Measurements from ENCODE around the gene KCNQ1.

GRCh38 chr11:2463766-2464277 is 19.0 kb downstream of the KCNQ1 start:
- TF ChIP-seq SP1 (CRISPR knock-in tag; conservative IDR thresholded peaks at IDR 0.05) (no peak), NR2C2 (CRISPR knock-in tag; IDR thresholded peaks at IDR 0.05) (no peak), ZNF121 (CRISPR knock-in tag; IDR thresholded peaks at IDR 0.05) (no peak), IRF2 (CRISPR knock-in tag; IDR thresholded peaks at IDR 0.05; ENCODE audit: borderline replicate concordance, low read depth) (no peak), ESRRA (CRISPR knock-in tag; IDR thresholded peaks at IDR 0.05; ENCODE audit: borderline replicate concordance) (no peak)
- TF ChIP-seq, protein P1, sequence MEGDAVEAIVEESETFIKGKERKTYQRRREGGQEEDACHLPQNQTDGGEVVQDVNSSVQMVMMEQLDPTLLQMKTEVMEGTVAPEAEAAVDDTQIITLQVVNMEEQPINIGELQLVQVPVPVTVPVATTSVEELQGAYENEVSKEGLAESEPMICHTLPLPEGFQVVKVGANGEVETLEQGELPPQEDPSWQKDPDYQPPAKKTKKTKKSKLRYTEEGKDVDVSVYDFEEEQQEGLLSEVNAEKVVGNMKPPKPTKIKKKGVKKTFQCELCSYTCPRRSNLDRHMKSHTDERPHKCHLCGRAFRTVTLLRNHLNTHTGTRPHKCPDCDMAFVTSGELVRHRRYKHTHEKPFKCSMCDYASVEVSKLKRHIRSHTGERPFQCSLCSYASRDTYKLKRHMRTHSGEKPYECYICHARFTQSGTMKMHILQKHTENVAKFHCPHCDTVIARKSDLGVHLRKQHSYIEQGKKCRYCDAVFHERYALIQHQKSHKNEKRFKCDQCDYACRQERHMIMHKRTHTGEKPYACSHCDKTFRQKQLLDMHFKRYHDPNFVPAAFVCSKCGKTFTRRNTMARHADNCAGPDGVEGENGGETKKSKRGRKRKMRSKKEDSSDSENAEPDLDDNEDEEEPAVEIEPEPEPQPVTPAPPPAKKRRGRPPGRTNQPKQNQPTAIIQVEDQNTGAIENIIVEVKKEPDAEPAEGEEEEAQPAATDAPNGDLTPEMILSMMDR (IDR thresholded peaks at IDR 0.05): no peak
- TF ChIP-seq, protein P2, sequence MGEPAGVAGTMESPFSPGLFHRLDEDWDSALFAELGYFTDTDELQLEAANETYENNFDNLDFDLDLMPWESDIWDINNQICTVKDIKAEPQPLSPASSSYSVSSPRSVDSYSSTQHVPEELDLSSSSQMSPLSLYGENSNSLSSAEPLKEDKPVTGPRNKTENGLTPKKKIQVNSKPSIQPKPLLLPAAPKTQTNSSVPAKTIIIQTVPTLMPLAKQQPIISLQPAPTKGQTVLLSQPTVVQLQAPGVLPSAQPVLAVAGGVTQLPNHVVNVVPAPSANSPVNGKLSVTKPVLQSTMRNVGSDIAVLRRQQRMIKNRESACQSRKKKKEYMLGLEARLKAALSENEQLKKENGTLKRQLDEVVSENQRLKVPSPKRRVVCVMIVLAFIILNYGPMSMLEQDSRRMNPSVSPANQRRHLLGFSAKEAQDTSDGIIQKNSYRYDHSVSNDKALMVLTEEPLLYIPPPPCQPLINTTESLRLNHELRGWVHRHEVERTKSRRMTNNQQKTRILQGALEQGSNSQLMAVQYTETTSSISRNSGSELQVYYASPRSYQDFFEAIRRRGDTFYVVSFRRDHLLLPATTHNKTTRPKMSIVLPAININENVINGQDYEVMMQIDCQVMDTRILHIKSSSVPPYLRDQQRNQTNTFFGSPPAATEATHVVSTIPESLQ (CRISPR knock-in tag; IDR thresholded peaks at IDR 0.05): no peak

All from WTC11 (cell line).